Fibroblast of lung (primary cell): ENCODE results near the gene GIT2.

ENCODE experiments used
- EZH2 ChIP-seq: IDR thresholded peaks from 2 replicates; pipeline ENCODE4 v1.5.1; 2012; ENCODE audit warnings: low read length, control low read depth, mild to moderate bottlenecking; ENCODE audit errors: missing control alignments
- TF ChIP-seq, protein P1 (sequence below), 2 donors: IDR thresholded peaks in 1 of 2; conservative IDR thresholded peaks in 1 of 2; 1 replicate in 1 of 2; 2 replicates in 1 of 2; pipeline ENCODE4 v1.5.1; 2011 to 2012; ENCODE audit warnings: low read length in 2 of 2, control low read depth in 1 of 2, inconsistent platforms in 1 of 2, low read depth in 1 of 2, mild to moderate bottlenecking in 1 of 2

DNA sequence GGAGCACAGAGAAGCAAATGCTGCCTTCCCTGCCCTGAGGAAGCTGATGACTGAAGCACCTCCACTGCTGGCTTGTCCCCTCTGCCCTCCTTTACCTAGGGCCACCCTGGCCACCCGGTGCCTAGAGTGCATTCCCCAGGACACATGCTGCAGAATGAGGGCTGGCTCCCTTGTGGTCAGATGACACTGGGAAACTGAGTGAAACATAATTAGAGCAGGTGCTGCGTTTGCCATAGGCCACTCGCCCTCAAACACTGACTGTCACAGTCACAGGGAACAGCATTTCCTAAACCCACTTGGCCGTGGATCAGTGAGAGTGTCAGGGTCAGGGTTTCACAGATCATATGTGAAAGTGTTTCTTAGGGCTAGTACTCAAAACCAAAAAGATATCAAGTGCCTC lies 80.1 kb downstream of the GIT2 start:
- TF ChIP-seq, protein P1, sequence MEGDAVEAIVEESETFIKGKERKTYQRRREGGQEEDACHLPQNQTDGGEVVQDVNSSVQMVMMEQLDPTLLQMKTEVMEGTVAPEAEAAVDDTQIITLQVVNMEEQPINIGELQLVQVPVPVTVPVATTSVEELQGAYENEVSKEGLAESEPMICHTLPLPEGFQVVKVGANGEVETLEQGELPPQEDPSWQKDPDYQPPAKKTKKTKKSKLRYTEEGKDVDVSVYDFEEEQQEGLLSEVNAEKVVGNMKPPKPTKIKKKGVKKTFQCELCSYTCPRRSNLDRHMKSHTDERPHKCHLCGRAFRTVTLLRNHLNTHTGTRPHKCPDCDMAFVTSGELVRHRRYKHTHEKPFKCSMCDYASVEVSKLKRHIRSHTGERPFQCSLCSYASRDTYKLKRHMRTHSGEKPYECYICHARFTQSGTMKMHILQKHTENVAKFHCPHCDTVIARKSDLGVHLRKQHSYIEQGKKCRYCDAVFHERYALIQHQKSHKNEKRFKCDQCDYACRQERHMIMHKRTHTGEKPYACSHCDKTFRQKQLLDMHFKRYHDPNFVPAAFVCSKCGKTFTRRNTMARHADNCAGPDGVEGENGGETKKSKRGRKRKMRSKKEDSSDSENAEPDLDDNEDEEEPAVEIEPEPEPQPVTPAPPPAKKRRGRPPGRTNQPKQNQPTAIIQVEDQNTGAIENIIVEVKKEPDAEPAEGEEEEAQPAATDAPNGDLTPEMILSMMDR (conservative IDR thresholded peaks at IDR 0.05 in 1 of 2, IDR thresholded peaks at IDR 0.05 in 1 of 2; ENCODE audit: low read depth in 1 of 2, low read length in 2 of 2) = no peak
- TF ChIP-seq EZH2 = no peak
